Fibroblast of upper back skin (primary cell): ENCODE measurements around the gene MCF2L.

ENCODE experiments used
- DNase-seq: peaks from one replicate; pipeline ENCODE4 v3.0.0-alpha.2; 2013

The MCF2L gene

GRCh38 chr13:113000575-113000974 is 31.6 kb downstream of the MCF2L start:
- no peak for DNase-seq

- no peak for DNase-seq
Measured at GRCh38 chr13:113001241-113002140, 32.5 kb downstream of the MCF2L start.

- no peak for DNase-seq
Measured at GRCh38 chr13:113002206-113002912, 33.3 kb downstream of the MCF2L start.

GRCh38 chr13:113002913-113003290 is 33.9 kb downstream of the MCF2L start:
- no peak for DNase-seq

GRCh38 chr13:113004126-113004525 is 35.1 kb downstream of the MCF2L start:
- DNase-seq = no peak

GRCh38 chr13:113005076-113005865 is 36.3 kb downstream of the MCF2L start:
- no peak for DNase-seq

- DNase-seq = no peak
Measured at GRCh38 chr13:113005997-113006396, 37.0 kb downstream of the MCF2L start.

- no peak for DNase-seq
Measured at GRCh38 chr13:113006660-113007059, 37.6 kb downstream of the MCF2L start.

- DNase-seq = no peak
Measured at GRCh38 chr13:113008851-113009250, 39.8 kb downstream of the MCF2L start.

- no peak for DNase-seq
Measured at GRCh38 chr13:113009743-113010509, 40.9 kb downstream of the MCF2L start.

- DNase-seq = no peak
Measured at GRCh38 chr13:113010510-113010865, 41.5 kb downstream of the MCF2L start.

- no peak for DNase-seq
Measured at GRCh38 chr13:113013303-113013702, 44.3 kb downstream of the MCF2L start.

- DNase-seq = no peak
Measured at GRCh38 chr13:113013878-113014751, 45.1 kb downstream of the MCF2L start.

- DNase-seq = no peak
Measured at GRCh38 chr13:113014752-113015745, 46.0 kb downstream of the MCF2L start.

- no peak for DNase-seq
Measured at GRCh38 chr13:113015826-113016525, 47.0 kb downstream of the MCF2L start.

GRCh38 chr13:113016526-113017295 is 47.7 kb downstream of the MCF2L start:
- DNase-seq = no peak

GRCh38 chr13:113017506-113018215 is 48.6 kb downstream of the MCF2L start:
- DNase-seq = no peak
